OCI-LY1 (cell line): ENCODE data around the gene CFAP20DC.

Experiments
- H2AFZ ChIP-seq: fragments of 200-600 bp; sonication (generic), shearing (Covaris generic); 2 replicates; pipeline ENCODE4 v1.6.0; 2014; ENCODE audit warnings: antibody characterized with exemption, mild to moderate bottlenecking, low read length
- H3F3A ChIP-seq: fragments of 200-600 bp; sonication (generic), shearing (Covaris generic); 2 replicates; pipeline ENCODE4 v1.6.0; 2014; ENCODE audit warnings: mild to moderate bottlenecking, antibody characterized with exemption, low read length, moderate library complexity; ENCODE audit not compliant: insufficient read depth
- H3K27ac ChIP-seq: fragments of 200-600 bp; sonication (generic); 2 replicates; pipeline ENCODE4 v1.5.1; 2014; ENCODE audit warnings: low read length, mixed run types, mild to moderate bottlenecking, low read depth; ENCODE audit not compliant: poor library complexity, severe bottlenecking
- H3K27me3 ChIP-seq: fragments of 200-600 bp; sonication (generic); 2 replicates; pipeline ENCODE4 v1.6.0; 2014; ENCODE audit warnings: antibody characterized with exemption, mild to moderate bottlenecking, low read length, moderate library complexity; ENCODE audit not compliant: insufficient read depth
- H3K36me3 ChIP-seq: fragments of 200-600 bp; sonication (generic); 2 replicates; pipeline ENCODE4 v1.6.1; 2014; ENCODE audit warnings: mild to moderate bottlenecking, antibody characterized with exemption, low read length, moderate library complexity, mixed read lengths; ENCODE audit not compliant: insufficient read depth
- H3K4me1 ChIP-seq: fragments of 200-600 bp; sonication (generic); 2 replicates; pipeline ENCODE4 v1.5.1; 2014; ENCODE audit warnings: mild to moderate bottlenecking, low read length, moderate library complexity; ENCODE audit not compliant: insufficient read depth, severe bottlenecking
- H3K4me2 ChIP-seq: fragments of 200-600 bp; sonication (generic), shearing (Covaris generic); 2 replicates; pipeline ENCODE4 v1.6.1; 2014; ENCODE audit warnings: low read length
- H3K4me3 ChIP-seq: fragments of 200-600 bp; sonication (generic); 2 replicates; pipeline ENCODE4 v1.5.1; 2014; ENCODE audit warnings: low read length, low read depth, mild to moderate bottlenecking, mixed read lengths; ENCODE audit not compliant: poor library complexity, severe bottlenecking
- H3K79me2 ChIP-seq: fragments of 200-600 bp; shearing (Covaris generic); 2 replicates; pipeline ENCODE4 v1.6.1; 2016; ENCODE audit warnings: mixed run types, low read length, mixed read lengths; ENCODE audit not compliant: insufficient read depth
- H3K9ac ChIP-seq: fragments of 200-600 bp; sonication (generic), shearing (Covaris generic); 2 replicates; pipeline ENCODE4 v1.6.1; 2014; ENCODE audit warnings: mild to moderate bottlenecking, low read length, mixed read lengths
- H3K9me2 ChIP-seq: fragments of 200-600 bp; sonication (generic), shearing (Covaris generic); 2 replicates; pipeline ENCODE4 v1.6.1; 2014; ENCODE audit warnings: low read depth, mild to moderate bottlenecking, low read length, mixed read lengths
- H3K9me3 ChIP-seq: fragments of 200-600 bp; shearing (Covaris generic); 2 replicates; pipeline ENCODE4 v1.6.1; 2014; ENCODE audit warnings: low read length, mixed read lengths
- H4K20me1 ChIP-seq: fragments of 200-600 bp; sonication (generic), shearing (Covaris generic); 2 replicates; pipeline ENCODE4 v1.6.0; 2016; ENCODE audit warnings: mild to moderate bottlenecking, low read length; ENCODE audit not compliant: insufficient read depth
- EZH2 ChIP-seq: fragments of 200-600 bp; sonication (generic), shearing (Covaris generic); IDR thresholded peaks from 2 replicates; pipeline ENCODE4 v1.8.0; 2017; ENCODE audit warnings: borderline replicate concordance, mixed run types, mild to moderate bottlenecking, antibody characterized with exemption, low read length, moderate library complexity, mixed read lengths
- TF ChIP-seq, protein P1 (sequence below): fragments of 200-600 bp; sonication (generic), shearing (Covaris generic); IDR thresholded peaks from 2 replicates; pipeline ENCODE4 v1.5.1; 2017; ENCODE audit warnings: mild to moderate bottlenecking, antibody characterized with exemption, low read length, moderate library complexity, mixed read lengths

Gene CFAP20DC

DNA sequence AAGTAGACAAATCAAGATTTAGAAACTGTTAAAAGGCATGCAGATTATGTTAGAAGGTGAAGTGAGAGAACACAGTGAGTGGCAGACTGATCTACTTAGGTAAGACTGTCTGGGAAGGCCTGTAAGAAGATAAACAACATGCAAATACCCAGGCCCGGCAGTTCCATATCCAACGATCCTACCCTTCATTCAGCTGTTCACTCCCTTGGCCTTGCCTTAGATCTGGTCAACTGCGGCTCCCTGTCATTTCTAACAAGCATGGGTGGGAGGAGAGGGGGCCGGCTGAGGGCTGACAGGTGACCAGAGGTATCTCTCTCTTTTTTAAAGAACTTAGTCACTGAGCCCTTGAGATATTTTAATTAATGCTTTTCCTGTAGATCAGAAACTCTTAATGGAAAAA is 298.6 kb downstream of the CFAP20DC start:
- Histone ChIP-seq H3K9me3 (no peaks in the 10 kb centered on the region), H4K20me1 (no peaks in the 10 kb centered on the region), H3K36me3 (no peaks in the 10 kb centered on the region), H2AFZ (no peak overlapping the region), H3K27ac (no peak overlapping the region), H3F3A (no peaks in the 10 kb centered on the region), H3K4me3 (no peak overlapping the region), H3K4me2 (no peak overlapping the region), H3K9ac (no peak overlapping the region), H3K4me1 (no peaks in the 10 kb centered on the region), H3K27me3 (no peaks in the 10 kb centered on the region), H3K9me2 (no peaks in the 10 kb centered on the region), H3K79me2 (no peaks in the 10 kb centered on the region)
- no peak for TF ChIP-seq EZH2
- TF ChIP-seq, protein P1, sequence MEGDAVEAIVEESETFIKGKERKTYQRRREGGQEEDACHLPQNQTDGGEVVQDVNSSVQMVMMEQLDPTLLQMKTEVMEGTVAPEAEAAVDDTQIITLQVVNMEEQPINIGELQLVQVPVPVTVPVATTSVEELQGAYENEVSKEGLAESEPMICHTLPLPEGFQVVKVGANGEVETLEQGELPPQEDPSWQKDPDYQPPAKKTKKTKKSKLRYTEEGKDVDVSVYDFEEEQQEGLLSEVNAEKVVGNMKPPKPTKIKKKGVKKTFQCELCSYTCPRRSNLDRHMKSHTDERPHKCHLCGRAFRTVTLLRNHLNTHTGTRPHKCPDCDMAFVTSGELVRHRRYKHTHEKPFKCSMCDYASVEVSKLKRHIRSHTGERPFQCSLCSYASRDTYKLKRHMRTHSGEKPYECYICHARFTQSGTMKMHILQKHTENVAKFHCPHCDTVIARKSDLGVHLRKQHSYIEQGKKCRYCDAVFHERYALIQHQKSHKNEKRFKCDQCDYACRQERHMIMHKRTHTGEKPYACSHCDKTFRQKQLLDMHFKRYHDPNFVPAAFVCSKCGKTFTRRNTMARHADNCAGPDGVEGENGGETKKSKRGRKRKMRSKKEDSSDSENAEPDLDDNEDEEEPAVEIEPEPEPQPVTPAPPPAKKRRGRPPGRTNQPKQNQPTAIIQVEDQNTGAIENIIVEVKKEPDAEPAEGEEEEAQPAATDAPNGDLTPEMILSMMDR: no peak

DNA sequence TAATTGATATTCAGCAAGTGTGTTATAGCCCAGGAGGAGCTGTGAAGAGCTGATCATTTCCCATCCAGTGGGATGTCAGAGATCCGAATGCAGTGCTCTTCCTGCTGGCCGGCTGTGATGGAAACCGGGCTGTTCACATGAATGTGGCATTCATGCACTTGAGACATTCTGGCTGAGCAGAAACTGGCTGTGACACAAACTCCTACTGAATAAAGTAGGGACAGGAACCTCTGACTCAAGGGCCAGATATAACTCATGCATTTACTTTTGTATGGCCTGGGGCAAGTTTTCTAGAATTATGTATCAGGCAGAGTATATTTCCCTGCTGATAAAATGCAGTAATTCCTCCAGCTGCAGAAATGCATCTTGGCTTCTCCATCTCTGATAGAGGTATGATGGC is 299.9 kb downstream of the CFAP20DC start:
- no peaks in the 10 kb centered on the region for H3K27me3 ChIP-seq
- TF ChIP-seq, protein P1: no peak
- no peak for TF ChIP-seq EZH2
- H3K27ac ChIP-seq: no peak overlapping the region
- no peaks in the 10 kb centered on the region for H4K20me1 ChIP-seq
- H3K4me3 ChIP-seq: no peak overlapping the region
- no peaks in the 10 kb centered on the region for H3K9me2 ChIP-seq
- H3F3A ChIP-seq: no peaks in the 10 kb centered on the region
- H3K9ac ChIP-seq: no peak overlapping the region
- no peak overlapping the region for H2AFZ ChIP-seq
- no peaks in the 10 kb centered on the region for H3K36me3 ChIP-seq
- H3K79me2 ChIP-seq: no peaks in the 10 kb centered on the region
- no peak overlapping the region for H3K4me2 ChIP-seq
- no peaks in the 10 kb centered on the region for H3K9me3 ChIP-seq
- H3K4me1 ChIP-seq: no peaks in the 10 kb centered on the region

DNA sequence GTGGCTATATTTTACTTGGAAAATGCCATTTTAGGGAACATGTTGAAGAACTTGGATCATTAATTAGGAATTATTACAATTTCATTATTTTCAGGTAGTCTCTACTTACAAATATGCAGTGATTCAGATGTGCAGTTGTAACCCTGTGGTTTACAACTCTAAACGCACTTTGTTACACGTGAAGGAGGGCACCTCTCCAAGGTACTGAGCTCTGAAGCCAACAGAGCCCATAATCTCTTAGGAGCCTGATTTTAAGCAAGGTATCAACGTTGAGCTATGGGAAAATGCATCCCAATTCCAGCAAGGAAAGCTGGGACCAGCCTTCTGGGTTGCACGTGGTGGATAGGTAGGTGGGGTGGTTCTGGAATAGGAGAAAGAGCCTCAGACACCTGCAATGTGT is 301.8 kb downstream of the CFAP20DC start:
- no peaks in the 10 kb centered on the region for H3K36me3 ChIP-seq
- H3K9ac ChIP-seq: no peak overlapping the region
- H4K20me1 ChIP-seq: no peaks in the 10 kb centered on the region
- H3K9me2 ChIP-seq: no peaks in the 10 kb centered on the region
- H3K27me3 ChIP-seq: no peaks in the 10 kb centered on the region
- no peak for TF ChIP-seq EZH2
- TF ChIP-seq, protein P1: no peak
- no peaks in the 10 kb centered on the region for H3K79me2 ChIP-seq
- no peaks in the 10 kb centered on the region for H3F3A ChIP-seq
- H3K27ac ChIP-seq: no peak overlapping the region
- no peaks in the 10 kb centered on the region for H3K4me1 ChIP-seq
- no peak overlapping the region for H3K4me2 ChIP-seq
- H2AFZ ChIP-seq: no peak overlapping the region
- no peaks in the 10 kb centered on the region for H3K9me3 ChIP-seq
- no peak overlapping the region for H3K4me3 ChIP-seq
